HepG2 (cell line): ENCODE data around the gene MRPL34. TPM values are rescaled to one million over a fixed set of nuclear protein-coding genes. Genes with fewer than 3 reads are reported as not detected.

Source experiments
- BATF2 ChIP-seq: sonication (generic); formaldehyde crosslinking; IDR thresholded peaks from 2 replicates; pipeline ENCODE4 v1.8.0; 2022; ENCODE audit warnings: mild to moderate bottlenecking, missing genetic modification reagents, moderate library complexity
- BRF2 ChIP-seq: sonication (generic); formaldehyde crosslinking; IDR thresholded peaks from 2 replicates; pipeline ENCODE4 v1.8.1; 2022; ENCODE audit warnings: mild to moderate bottlenecking, missing genetic modification reagents
- ESRRA ChIP-seq: sonication (generic); formaldehyde crosslinking; IDR thresholded peaks from 2 replicates; pipeline ENCODE4 v1.5.1; 2020; ENCODE audit warnings: mild to moderate bottlenecking, low read depth, missing genetic modification reagents
- GZF1 ChIP-seq: sonication (generic); formaldehyde crosslinking; IDR thresholded peaks from 2 replicates; pipeline ENCODE4 v1.5.1; 2020; ENCODE audit warnings: mild to moderate bottlenecking, missing genetic modification reagents
- HMGXB4 ChIP-seq, 2 experiments: sonication (generic) in 1 of 2; formaldehyde crosslinking in 1 of 2; IDR thresholded peaks; 2 replicates each; pipeline versions ENCODE4 v1.4.0 to v1.6.1; 2018 to 2020; ENCODE audit warnings: missing genetic modification reagents in 2 of 2, borderline replicate concordance in 1 of 2, low read depth in 1 of 2, mild to moderate bottlenecking in 1 of 2, missing biosample characterization in 1 of 2
- HNF4A ChIP-seq: sonication (generic); formaldehyde crosslinking; IDR thresholded peaks from 2 replicates; pipeline ENCODE4 v1.4.0; 2020; ENCODE audit warnings: missing genetic modification reagents
- KDM3A ChIP-seq: IDR thresholded peaks from 2 replicates; pipeline ENCODE4 v1.6.1; 2018; ENCODE audit warnings: low read depth, missing compliant biosample characterization
- KMT2B ChIP-seq: IDR thresholded peaks from 2 replicates; pipeline ENCODE4 v1.6.1; 2016; ENCODE audit warnings: missing genetic modification reagents, missing compliant biosample characterization
- MXD4 ChIP-seq: IDR thresholded peaks from 2 replicates; pipeline ENCODE4 v1.6.1; 2016; ENCODE audit warnings: mild to moderate bottlenecking, missing biosample characterization, missing genetic modification reagents
- PHB2 ChIP-seq: fragments of 450-650 bp; IDR thresholded peaks from 2 replicates; pipeline ENCODE4 v1.6.1; 2018; ENCODE audit not compliant: partially characterized antibody
- RELA ChIP-seq: sonication (generic); formaldehyde crosslinking; IDR thresholded peaks from 2 replicates; pipeline ENCODE4 v1.4.0; 2020; ENCODE audit warnings: missing genetic modification reagents
- SNAPC2 ChIP-seq: sonication (generic); formaldehyde crosslinking; IDR thresholded peaks from 2 replicates; pipeline ENCODE4 v1.8.1; 2022; ENCODE audit warnings: mild to moderate bottlenecking, missing genetic modification reagents
- SRSF4 ChIP-seq: fragments of 200-400 bp; formaldehyde crosslinking; IDR thresholded peaks from one replicate; pipeline ENCODE4 v1.6.1; 2018; ENCODE audit warnings: mild to moderate bottlenecking, low read depth, low read length, moderate library complexity; ENCODE audit not compliant: poor library complexity, severe bottlenecking
- ZFP36L1 ChIP-seq: sonication (generic); formaldehyde crosslinking; IDR thresholded peaks from 2 replicates; pipeline ENCODE4 v1.8.0; 2022; ENCODE audit warnings: mild to moderate bottlenecking, missing genetic modification reagents, moderate library complexity
- ZNF296 ChIP-seq: sonication (generic); formaldehyde crosslinking; conservative IDR thresholded peaks from 2 replicates; pipeline ENCODE4 v1.5.0; 2020; ENCODE audit warnings: mild to moderate bottlenecking, missing genetic modification reagents
- ZNF556 ChIP-seq: sonication (generic); formaldehyde crosslinking; IDR thresholded peaks from 2 replicates; pipeline ENCODE4 v1.4.0; 2020; ENCODE audit warnings: mild to moderate bottlenecking, missing genetic modification reagents, borderline replicate concordance
- ZNF766 ChIP-seq: sonication (generic); formaldehyde crosslinking; IDR thresholded peaks from 2 replicates; pipeline ENCODE4 v1.5.0; 2020; ENCODE audit warnings: missing genetic modification reagents, borderline replicate concordance
- ZNF775 ChIP-seq: sonication (generic); formaldehyde crosslinking; IDR thresholded peaks from 2 replicates; pipeline ENCODE4 v1.4.0; 2020; ENCODE audit warnings: missing genetic modification reagents, mild to moderate bottlenecking, moderate library complexity, borderline replicate concordance
- ZZZ3 ChIP-seq: sonication (generic); formaldehyde crosslinking; IDR thresholded peaks from 2 replicates; pipeline ENCODE4 v1.4.0; 2020; ENCODE audit warnings: missing genetic modification reagents, mild to moderate bottlenecking, borderline replicate concordance
- polyA plus RNA-seq, 8 experiments: library from polyadenylated mRNA; depleted of rRNA in 3 of 8; stranded (reverse) in 7 of 8; unstranded in 1 of 8; fragments of >200 nt; fragmentation: Illumina TruSeq in 4 of 8; extraction: Trizol in 4 of 8; gene quantifications; 2 replicates each; pipeline versions ENCODE4 v1.2.1 to v1.2.3, GENCODE V29; 2011 to 2016; ENCODE audit warnings: low read depth in 4 of 8, missing spikeins in 1 of 8, mixed read lengths in 1 of 8; ENCODE audit not compliant: insufficient read depth in 1 of 8
- total RNA-seq, 5 experiments: library from RNA; depleted of rRNA; stranded (reverse); fragments of >200 nt; fragmentation: Illumina TruSeq; extraction: Trizol; gene quantifications; 2 replicates each; pipeline ENCODE4 v1.2.3, GENCODE V29; 2016; ENCODE audit warnings: low read depth in 1 of 5
- TF ChIP-seq, protein P1 (sequence below): IDR thresholded peaks from 2 replicates; pipeline ENCODE4 v1.6.1; 2016; ENCODE audit warnings: mild to moderate bottlenecking, missing biosample characterization, missing genetic modification reagents
- TF ChIP-seq, protein P2 (sequence below): sonication (generic); formaldehyde crosslinking; IDR thresholded peaks from 2 replicates; pipeline ENCODE4 v1.5.1; 2020; ENCODE audit warnings: mild to moderate bottlenecking, missing genetic modification reagents, moderate library complexity
- TF ChIP-seq, protein P3 (sequence below): sonication (generic); formaldehyde crosslinking; IDR thresholded peaks from 2 replicates; pipeline ENCODE4 v1.4.0; 2020; ENCODE audit warnings: missing genetic modification reagents

Gene MRPL34
- total and polyA plus RNA-seq, 2 of the 13 experiments (the other 11 are each of a cell fraction or from before 2014, with no cell fraction given): 74.0 to 77.3 TPM

DNA sequence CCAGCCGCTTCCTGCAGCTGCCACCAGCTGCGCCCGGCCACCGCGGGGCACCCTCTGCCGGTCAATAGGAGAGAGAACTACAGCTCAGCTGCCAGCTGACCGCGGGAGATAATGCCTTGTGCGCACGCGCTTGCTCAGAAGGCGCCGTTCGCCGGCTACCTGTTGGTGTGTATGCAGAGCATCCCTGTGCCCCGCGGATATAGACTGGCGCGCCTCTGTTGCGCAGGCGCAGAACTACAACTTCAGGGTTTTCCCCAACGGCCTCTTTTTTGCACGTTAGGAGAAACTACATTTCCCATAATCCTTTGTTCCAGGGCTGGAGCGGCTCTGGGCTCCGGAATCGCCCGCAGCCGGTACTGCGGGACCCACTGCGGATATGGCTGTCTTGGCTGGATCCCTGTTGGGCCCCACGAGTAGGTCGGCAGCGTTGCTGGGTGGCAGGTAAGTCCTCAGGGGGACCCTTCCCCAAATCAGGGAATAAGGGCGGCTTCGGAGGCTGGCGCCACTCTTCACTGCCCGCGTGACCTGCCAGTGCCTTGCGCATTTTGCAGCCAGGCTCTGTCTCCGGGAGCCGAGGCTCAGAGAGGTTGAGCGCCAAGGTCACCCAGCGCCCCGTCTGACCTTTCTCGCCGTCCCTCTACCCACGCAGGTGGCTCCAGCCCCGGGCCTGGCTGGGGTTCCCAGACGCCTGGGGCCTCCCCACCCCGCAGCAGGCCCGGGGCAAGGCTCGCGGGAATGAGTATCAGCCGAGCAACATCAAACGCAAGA lies at the start of gene MRPL34 (continued):
- TF ChIP-seq, protein P1, sequence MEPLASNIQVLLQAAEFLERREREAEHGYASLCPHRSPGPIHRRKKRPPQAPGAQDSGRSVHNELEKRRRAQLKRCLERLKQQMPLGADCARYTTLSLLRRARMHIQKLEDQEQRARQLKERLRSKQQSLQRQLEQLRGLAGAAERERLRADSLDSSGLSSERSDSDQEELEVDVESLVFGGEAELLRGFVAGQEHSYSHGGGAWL (CRISPR knock-in tag): peak; percentile 23
- TF ChIP-seq ZNF556 (no peak; the same call in 1 of the 2 replicates), ZNF766 (CRISPR knock-in tag) (peak; percentile 50; the same call in 1 of the 2 replicates), ZFP36L1 (CRISPR knock-in tag) (peak; percentile 48; the same call in 1 of the 2 replicates), GZF1 (CRISPR knock-in tag) (peak; percentile 75; the same call in 1 of the 2 replicates), BATF2 (no peak), RELA (CRISPR knock-in tag) (peak; percentile 36; the same call in 1 of the 2 replicates), SRSF4 (no peak), ESRRA (CRISPR knock-in tag) (peak; percentile 94), HNF4A (CRISPR knock-in tag) (peak; percentile 25; the same call in 1 of the 2 replicates), KMT2B (no peak; the same call in 1 of the 2 replicates), ZNF775 (peak; percentile 57; the same call in 1 of the 2 replicates), SNAPC2 (CRISPR knock-in tag) (peak; percentile 37; the same call in 1 of the 2 replicates), MXD4 (CRISPR knock-in tag) (0 out of 2 replicates have a peak, but pooled peaks have one; percentile 58), ZNF296 (no peak), BRF2 (CRISPR knock-in tag) (peak; percentile 6; the same call in 1 of the 2 replicates), ZZZ3 (CRISPR knock-in tag) (no peak), KDM3A (peak; percentile 87; the same call in 1 of the 2 replicates), PHB2 (no peak), HMGXB4 (CRISPR knock-in tag; IDR thresholded peaks at IDR 0.05; ENCODE audit: borderline replicate concordance in 1 of 2, low read depth in 1 of 2) (peak; percentile 72 to 89)
- TF ChIP-seq, protein P2, sequence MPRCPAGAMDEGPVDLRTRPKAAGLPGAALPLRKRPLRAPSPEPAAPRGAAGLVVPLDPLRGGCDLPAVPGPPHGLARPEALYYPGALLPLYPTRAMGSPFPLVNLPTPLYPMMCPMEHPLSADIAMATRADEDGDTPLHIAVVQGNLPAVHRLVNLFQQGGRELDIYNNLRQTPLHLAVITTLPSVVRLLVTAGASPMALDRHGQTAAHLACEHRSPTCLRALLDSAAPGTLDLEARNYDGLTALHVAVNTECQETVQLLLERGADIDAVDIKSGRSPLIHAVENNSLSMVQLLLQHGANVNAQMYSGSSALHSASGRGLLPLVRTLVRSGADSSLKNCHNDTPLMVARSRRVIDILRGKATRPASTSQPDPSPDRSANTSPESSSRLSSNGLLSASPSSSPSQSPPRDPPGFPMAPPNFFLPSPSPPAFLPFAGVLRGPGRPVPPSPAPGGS (CRISPR knock-in tag): peak; percentile 56; the same call in 1 of the 2 replicates
- TF ChIP-seq, protein P3, sequence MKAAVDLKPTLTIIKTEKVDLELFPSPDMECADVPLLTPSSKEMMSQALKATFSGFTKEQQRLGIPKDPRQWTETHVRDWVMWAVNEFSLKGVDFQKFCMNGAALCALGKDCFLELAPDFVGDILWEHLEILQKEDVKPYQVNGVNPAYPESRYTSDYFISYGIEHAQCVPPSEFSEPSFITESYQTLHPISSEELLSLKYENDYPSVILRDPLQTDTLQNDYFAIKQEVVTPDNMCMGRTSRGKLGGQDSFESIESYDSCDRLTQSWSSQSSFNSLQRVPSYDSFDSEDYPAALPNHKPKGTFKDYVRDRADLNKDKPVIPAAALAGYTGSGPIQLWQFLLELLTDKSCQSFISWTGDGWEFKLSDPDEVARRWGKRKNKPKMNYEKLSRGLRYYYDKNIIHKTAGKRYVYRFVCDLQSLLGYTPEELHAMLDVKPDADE (CRISPR knock-in tag): no peak
